Activated T-helper 1 cell treated with anti-CD3 and anti-CD28 coated beads, Interleukin-2, amount 50 U/mL, for 16 hours (primary cell): ENCODE results near the gene RAB5A.
"Not testable (repeated sequence)": the region's sequence is repeated elsewhere in the genome, so short reads cannot be mapped to it uniquely, and the experiment has no call there.

Experiments
- DNase-seq, 2 donors: peaks; one replicate each; pipeline ENCODE4 v3.0.0-alpha.2; 2020; ENCODE audit warnings: low read depth in 1 of 2, low spot score in 1 of 2

The RAB5A gene

GRCh38 chr3:19946832-19947548, at the start of gene RAB5A:
TSS of gene RAB5A (plus strand) at chr3:19947097. CDS start at chr3:19950899, 3,802 bp downstream.
- peak; percentile 93 to 96 for DNase-seq

GRCh38 chr3:19898721-19899120, 48.2 kb upstream of the RAB5A start:
- no peak for DNase-seq

- DNase-seq, result no peak
Measured at GRCh38 chr3:19899264-19899663, 47.6 kb upstream of the RAB5A start.

- DNase-seq, result not testable (repeated sequence)
Measured at GRCh38 chr3:19899833-19900232, 47.1 kb upstream of the RAB5A start.

GRCh38 chr3:19901337-19901736, 45.6 kb upstream of the RAB5A start:
- DNase-seq, result no peak

- no peak for DNase-seq
Measured at GRCh38 chr3:19901918-19902317, 45.0 kb upstream of the RAB5A start.

GRCh38 chr3:19903649-19904048, 43.2 kb upstream of the RAB5A start:
- no peak for DNase-seq

- no peak for DNase-seq
Measured at GRCh38 chr3:19907523-19907922, 39.4 kb upstream of the RAB5A start.

GRCh38 chr3:19911452-19911851, 35.4 kb upstream of the RAB5A start:
- no peak for DNase-seq

GRCh38 chr3:19917167-19917566, 29.7 kb upstream of the RAB5A start:
- DNase-seq, result no peak

- no peak for DNase-seq
Measured at GRCh38 chr3:19920401-19921080, 26.4 kb upstream of the RAB5A start.

- no peak for DNase-seq
Measured at GRCh38 chr3:19931180-19931692, 15.7 kb upstream of the RAB5A start.

- no peak for DNase-seq
Measured at GRCh38 chr3:19931767-19932188, 15.1 kb upstream of the RAB5A start.

- no peak for DNase-seq
Measured at GRCh38 chr3:19932422-19932821, 14.5 kb upstream of the RAB5A start.

GRCh38 chr3:19934098-19934566, 12.8 kb upstream of the RAB5A start, which contains the start of gene EFHB:
TSS of gene EFHB (minus strand) at chr3:19934217. CDS start at chr3:19934018, 199 bp downstream.
- DNase-seq, result no peak

- no peak for DNase-seq
Measured at GRCh38 chr3:19937459-19938294, 9.2 kb upstream of the RAB5A start.

- no peak for DNase-seq
Measured at GRCh38 chr3:19938295-19938627, 8.6 kb upstream of the RAB5A start.

GRCh38 chr3:19940643-19941042, 6.3 kb upstream of the RAB5A start:
- no peak for DNase-seq

GRCh38 chr3:19945534-19945933, 1.4 kb upstream of the RAB5A start:
- DNase-seq, result no peak

- no peak for DNase-seq
Measured at GRCh38 chr3:19945969-19946831, 697 bp upstream of the RAB5A start.
